HG03575 (cell line): ENCODE results near the gene MRPL42.
A peak's percentile ranks its signal among the peaks of the same experiment; 100 is the strongest.

ENCODE experiments used
- ATAC-seq: cut with Tn5 transposase; IDR thresholded peaks from one replicate; pipeline ENCODE4 v1.9.1; 2021; ENCODE audit not compliant: unreplicated experiment, insufficient number of reproducible peaks, low FRiP score; ENCODE audit errors: extremely low read depth

The MRPL42 gene

GRCh38 chr12:93442411-93443340 lies 24.6 kb upstream of the MRPL42 start:
- ATAC-seq: no peak

- ATAC-seq: no peak
These were observed 23.7 kb upstream of the MRPL42 start for GRCh38 chr12:93443576-93443975.

- no peak for ATAC-seq
These were observed 19.6 kb upstream of the MRPL42 start for GRCh38 chr12:93447555-93448290.

- no peak for ATAC-seq
These were observed 18.5 kb upstream of the MRPL42 start for GRCh38 chr12:93448796-93449195.

- peak; percentile 94 for ATAC-seq
These were observed 18.0 kb upstream of the MRPL42 start for GRCh38 chr12:93449277-93449676.

- ATAC-seq: no peak
These were observed 15.7 kb upstream of the MRPL42 start for GRCh38 chr12:93451423-93452158.

GRCh38 chr12:93453633-93454032 lies 13.7 kb upstream of the MRPL42 start:
- no peak for ATAC-seq

GRCh38 chr12:93456077-93456476 lies 11.2 kb upstream of the MRPL42 start:
- ATAC-seq: no peak

- ATAC-seq: no peak
These were observed 8.2 kb upstream of the MRPL42 start for GRCh38 chr12:93459097-93459496.

GRCh38 chr12:93460003-93460402 lies 7.3 kb upstream of the MRPL42 start:
- no peak for ATAC-seq

- no peak for ATAC-seq
These were observed 6.4 kb upstream of the MRPL42 start for GRCh38 chr12:93460902-93461301.

GRCh38 chr12:93461503-93461902 lies 5.8 kb upstream of the MRPL42 start:
- ATAC-seq: no peak

GRCh38 chr12:93465841-93466240 lies 1.5 kb upstream of the MRPL42 start:
- ATAC-seq: no peak

- no peak for ATAC-seq
These were observed 526 bp upstream of the MRPL42 start for GRCh38 chr12:93466625-93467350.

GRCh38 chr12:93468008-93468371 lies 676 bp downstream of the MRPL42 start:
- peak; percentile 13 for ATAC-seq

GRCh38 chr12:93469386-93469785 lies 2.1 kb downstream of the MRPL42 start:
- no peak for ATAC-seq

GRCh38 chr12:93476555-93476954 lies 9.2 kb downstream of the MRPL42 start:
- ATAC-seq: no peak

GRCh38 chr12:93482721-93483120 lies 15.4 kb downstream of the MRPL42 start:
- ATAC-seq: no peak
